Measurements from ENCODE around the gene TIMP4. TPM values are rescaled to one million over a fixed set of nuclear protein-coding genes. Genes with fewer than 3 reads are reported as not detected.

TIMP4 gene
- total and polyA plus RNA-seq, 2 of the 4 experiments (the other 2 are of a cell fraction): 0.39 to 0.54 TPM

- no peak for ATAC-seq (ENCODE audit: low read depth)
- intact Hi-C loops (cut with micrococcal nuclease) (no loop called here), dilution Hi-C loops (cut with HindIII; ENCODE audit: low sequenced_read_pairs, unreplicated experiment) (no loop called here), in situ Hi-C loops (cut with MboI; ENCODE audit: low sequenced_read_pairs) (loop anchor here (25.0 kb wide), 1 partner anchor 738 kb away; no protein-coding TSS in a partner anchor)
- H3K4me1 ChIP-seq (ENCODE audit: control insufficient read depth, insufficient read depth, low read length): peaks cover 3% of the 10 kb centered on the region
- no peak overlapping the region for H2AK9ac ChIP-seq (replicated peaks; ENCODE audit: low read depth, low read length, poor library complexity)
- no peak overlapping the region for H3K56ac ChIP-seq (ENCODE audit: extremely low read depth, insufficient read depth, low read length)
- ChIA-PET POLR2A (ENCODE audit: unreplicated experiment) (no interaction called here), CTCF (no interaction called here)
- DNase-seq: no peak
- no TSS peak for BruUV-seq (replicated peaks)
- H3K23ac ChIP-seq (ENCODE audit: low read depth, low read length): no peak overlapping the region
- no peak overlapping the region for H4K91ac ChIP-seq (ENCODE audit: insufficient read depth, low read depth, low read length)
- H2BK15ac ChIP-seq (ENCODE audit: low read depth, low read length): no peak overlapping the region
- H3K9me1 ChIP-seq (ENCODE audit: insufficient read depth, low read length): no peaks in the 10 kb centered on the region; the same call in 1 of the 2 replicates
- H4K8ac ChIP-seq (ENCODE audit: low read depth in 2 of 2, low read length in 2 of 2): no peak overlapping the region
- no peaks in the 10 kb centered on the region for H4K20me1 ChIP-seq (ENCODE audit: insufficient read depth, low read length)
- peaks cover 36% of the 10 kb centered on the region for H3K27me3 ChIP-seq (ENCODE audit: control insufficient read depth, insufficient read depth, low read length)
- no peak for TF ChIP-seq CTCF (conservative IDR thresholded peaks at IDR 0.05; ENCODE audit: low read depth, low read length)
- no peak for TF ChIP-seq ELK1 (IDR thresholded peaks at IDR 0.05; ENCODE audit: borderline replicate concordance, low read depth, low read length)
- no peak for TF ChIP-seq RCOR1 (IDR thresholded peaks at IDR 0.05; ENCODE audit: insufficient replicate concordance, low read length)
- TF ChIP-seq MAFK (IDR thresholded peaks at IDR 0.05; ENCODE audit: low read depth, low read length): no peak
- TF ChIP-seq POLR2A (IDR thresholded peaks at IDR 0.05; ENCODE audit: low read depth, low read length): no peak
- TF ChIP-seq BHLHE40 (IDR thresholded peaks at IDR 0.05; ENCODE audit: low read depth, low read length): no peak
- TF ChIP-seq RFX5 (IDR thresholded peaks at IDR 0.05; ENCODE audit: low read depth, low read length): no peak
- TF ChIP-seq RAD21 (IDR thresholded peaks at IDR 0.05; ENCODE audit: low read length): no peak
- no peak for TF ChIP-seq FOS (IDR thresholded peaks at IDR 0.05; ENCODE audit: low read depth, low read length)
- TF ChIP-seq CHD1 (IDR thresholded peaks at IDR 0.05; ENCODE audit: low read depth, low read length): no peak
- TF ChIP-seq USF2 (IDR thresholded peaks at IDR 0.05; ENCODE audit: low read depth, low read length): no peak
- TF ChIP-seq MXI1 (IDR thresholded peaks at IDR 0.05; ENCODE audit: borderline replicate concordance, low read depth, low read length): no peak
- no peak for TF ChIP-seq NFE2L2 (IDR thresholded peaks at IDR 0.05; ENCODE audit: low read depth, low read length)
- TF ChIP-seq CEBPB (IDR thresholded peaks at IDR 0.05; ENCODE audit: low read depth, low read length): no peak
- TF ChIP-seq MAZ (IDR thresholded peaks at IDR 0.05; ENCODE audit: borderline replicate concordance, low read depth, low read length): no peak
- no peak for TF ChIP-seq SMC3 (IDR thresholded peaks at IDR 0.05; ENCODE audit: low read depth, low read length)
- no peak overlapping the region for H3K4me2 ChIP-seq (ENCODE audit: low read depth, low read length)
- H3K14ac ChIP-seq (replicated peaks; ENCODE audit: low read depth, low read length): no peak overlapping the region
- H3K9me3 ChIP-seq (ENCODE audit: control insufficient read depth, insufficient read depth, low read length): no peaks in the 10 kb centered on the region
- H2BK20ac ChIP-seq (ENCODE audit: low read depth, low read length): no peak overlapping the region
- H2AK5ac ChIP-seq (ENCODE audit: low read depth, low read length): no peak overlapping the region
- no peak overlapping the region for H3K18ac ChIP-seq (ENCODE audit: low read depth, low read length)
- no peak overlapping the region for H2BK120ac ChIP-seq (ENCODE audit: low read depth, low read length)
- no peak overlapping the region for H3K27ac ChIP-seq (ENCODE audit: insufficient read depth, low read length)
- H3K9ac ChIP-seq (ENCODE audit: low read depth, low read length): no peak overlapping the region
- no peak overlapping the region for H4K5ac ChIP-seq (ENCODE audit: low read depth, low read length)
- H2BK5ac ChIP-seq (ENCODE audit: low read depth, low read length, poor library complexity, severe bottlenecking): no peak overlapping the region
- no peaks in the 10 kb centered on the region for H3K79me1 ChIP-seq (ENCODE audit: low read depth in 1 of 2, low read length in 2 of 2)
- 72% methylated on average over 3 of the region's 4 CpGs; no CpG with 5 or more reads in 1 of the 2 experiments for WGBS, 2 experiments (ENCODE audit: extremely low coverage in 2 of 2, insufficient read length in 1 of 2)
- no peak overlapping the region for H3K4me3 ChIP-seq (ENCODE audit: insufficient read depth, low read depth, low read length)
- H3K4ac ChIP-seq (ENCODE audit: low read depth, low read length): no peak overlapping the region
- no peak overlapping the region for H2AFZ ChIP-seq (replicated peaks; ENCODE audit: low read length, poor library complexity)
- H3K36me3 ChIP-seq (ENCODE audit: control insufficient read depth, insufficient read depth, low read length): no peaks in the 10 kb centered on the region
Measured at GRCh38 chr3:12149029-12149428, 9.7 kb downstream of the TIMP4 start.
